ENCODE results near the gene TSKU. TPM values are rescaled to one million over a fixed set of nuclear protein-coding genes. Genes with fewer than 3 reads are reported as not detected.

Gene TSKU
- total RNA-seq, 1 donor from 2014 or later: 84.0 TPM

GRCh38 chr11:76839311-76839710, 56.2 kb downstream of the TSKU start:
- Mint-ChIP-seq H3K27ac (ENCODE audit: unreplicated experiment) (no peak overlapping the region), H3K9me3 (ENCODE audit: unreplicated experiment) (no peaks in the 10 kb centered on the region), H3K4me3 (ENCODE audit: unreplicated experiment) (no peak overlapping the region), H3K36me3 (ENCODE audit: unreplicated experiment) (no peaks in the 10 kb centered on the region), H3K27me3 (ENCODE audit: unreplicated experiment) (peaks cover 45% of the 10 kb centered on the region), H3K4me1 (ENCODE audit: unreplicated experiment) (no peaks in the 10 kb centered on the region)
- no peak for DNase-seq (ENCODE audit: extremely low spot score, unreplicated experiment)
- no peak for TF ChIP-seq CTCF (IDR thresholded peaks at IDR 0.05)

- Mint-ChIP-seq H3K27ac (ENCODE audit: unreplicated experiment) (no peak overlapping the region), H3K27me3 (ENCODE audit: unreplicated experiment) (peaks cover 49% of the 10 kb centered on the region), H3K4me3 (ENCODE audit: unreplicated experiment) (no peak overlapping the region), H3K36me3 (ENCODE audit: unreplicated experiment) (no peaks in the 10 kb centered on the region), H3K9me3 (ENCODE audit: unreplicated experiment) (no peaks in the 10 kb centered on the region), H3K4me1 (ENCODE audit: unreplicated experiment) (no peaks in the 10 kb centered on the region)
- TF ChIP-seq CTCF (IDR thresholded peaks at IDR 0.05): no peak
- no peak for DNase-seq (ENCODE audit: extremely low spot score, unreplicated experiment)
Observed at GRCh38 chr11:76841923-76842452, 58.8 kb downstream of the TSKU start.

- no peak overlapping the region for H3K27ac Mint-ChIP-seq (ENCODE audit: unreplicated experiment)
- H3K36me3 Mint-ChIP-seq (ENCODE audit: unreplicated experiment): no peaks in the 10 kb centered on the region
- TF ChIP-seq CTCF (IDR thresholded peaks at IDR 0.05): no peak
Observed at GRCh38 chr11:76843907-76844306, 60.8 kb downstream of the TSKU start.

DNA sequence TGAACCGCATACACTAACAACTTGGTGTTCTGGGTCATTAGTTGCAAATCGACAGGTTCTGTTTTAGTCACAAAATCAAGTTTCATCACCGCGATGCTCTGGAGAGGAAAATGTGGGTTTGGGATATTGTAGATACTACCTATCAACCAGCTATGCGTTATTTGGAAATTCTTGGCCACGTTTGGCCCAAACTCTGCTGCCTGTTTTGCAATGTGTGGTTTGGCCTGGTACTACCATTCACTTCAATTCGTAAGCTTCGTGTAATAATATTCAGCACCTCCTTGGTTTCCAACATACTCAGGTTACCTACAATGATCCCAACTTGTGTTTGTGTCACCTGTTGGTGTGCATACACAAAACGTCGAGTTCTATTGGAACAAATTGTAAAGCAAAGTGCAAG, 61.4 kb downstream of the TSKU start:
- H3K27me3 Mint-ChIP-seq (ENCODE audit: unreplicated experiment): peaks cover 51% of the 10 kb centered on the region
- peaks cover 2% of the 10 kb centered on the region for H3K4me1 Mint-ChIP-seq (ENCODE audit: unreplicated experiment)
- H3K27ac Mint-ChIP-seq (ENCODE audit: unreplicated experiment): no peak overlapping the region
- H3K9me3 Mint-ChIP-seq (ENCODE audit: unreplicated experiment): no peaks in the 10 kb centered on the region
- no peak for DNase-seq (ENCODE audit: extremely low spot score, unreplicated experiment)
- no peak for TF ChIP-seq CTCF (IDR thresholded peaks at IDR 0.05)
- no peaks in the 10 kb centered on the region for H3K36me3 Mint-ChIP-seq (ENCODE audit: unreplicated experiment)
- no peak overlapping the region for H3K4me3 Mint-ChIP-seq (ENCODE audit: unreplicated experiment)

More at GRCh38 chr11:76843907-76844306, 60.8 kb downstream of the TSKU start:
- no peak for DNase-seq (ENCODE audit: extremely low spot score, unreplicated experiment)
- Mint-ChIP-seq H3K9me3 (ENCODE audit: unreplicated experiment) (no peaks in the 10 kb centered on the region), H3K4me3 (ENCODE audit: unreplicated experiment) (no peak overlapping the region), H3K27me3 (ENCODE audit: unreplicated experiment) (peaks cover 51% of the 10 kb centered on the region), H3K4me1 (ENCODE audit: unreplicated experiment) (peaks cover 2% of the 10 kb centered on the region)

- H3K4me3 Mint-ChIP-seq (ENCODE audit: unreplicated experiment): no peak overlapping the region
- H3K27ac Mint-ChIP-seq (ENCODE audit: unreplicated experiment): no peak overlapping the region
- H3K27me3 Mint-ChIP-seq (ENCODE audit: unreplicated experiment): peaks cover 48% of the 10 kb centered on the region
Observed at GRCh38 chr11:76845069-76845468, 61.9 kb downstream of the TSKU start.

More at GRCh38 chr11:76845069-76845468, 61.9 kb downstream of the TSKU start:
- no peak for DNase-seq (ENCODE audit: extremely low spot score, unreplicated experiment)
- H3K9me3 Mint-ChIP-seq (ENCODE audit: unreplicated experiment): no peaks in the 10 kb centered on the region
- no peaks in the 10 kb centered on the region for H3K36me3 Mint-ChIP-seq (ENCODE audit: unreplicated experiment)
- peaks cover 2% of the 10 kb centered on the region for H3K4me1 Mint-ChIP-seq (ENCODE audit: unreplicated experiment)
- no peak for TF ChIP-seq CTCF (IDR thresholded peaks at IDR 0.05)

All from osteocyte (in vitro differentiated cells).